Right lobe of liver (tissue), 4 donors: Measurements from ENCODE around the gene SOST.

Experiments used
- POLR2A ChIP-seq: fragments of 450-650 bp; IDR thresholded peaks from one replicate; pipeline ENCODE4 v1.6.1; 2017; ENCODE audit warnings: antibody characterized with exemption, mild to moderate bottlenecking
- TF ChIP-seq, protein P1 (sequence below), 4 donors: fragments of 200-600 bp in 3 of 4; fragments of 450-650 bp in 1 of 4; IDR thresholded peaks; one replicate each; pipeline versions ENCODE4 v1.5.1 to v1.8.0; 2016 to 2022; ENCODE audit warnings: antibody characterized with exemption in 4 of 4, mild to moderate bottlenecking in 2 of 4
- donor health status: DM: no; HTN: no; CAD: no.
- donor health status: DM: no; HTN: no; CAD: no.
- donor health status: DM: no; HTN: yes; CAD: no.

DNA sequence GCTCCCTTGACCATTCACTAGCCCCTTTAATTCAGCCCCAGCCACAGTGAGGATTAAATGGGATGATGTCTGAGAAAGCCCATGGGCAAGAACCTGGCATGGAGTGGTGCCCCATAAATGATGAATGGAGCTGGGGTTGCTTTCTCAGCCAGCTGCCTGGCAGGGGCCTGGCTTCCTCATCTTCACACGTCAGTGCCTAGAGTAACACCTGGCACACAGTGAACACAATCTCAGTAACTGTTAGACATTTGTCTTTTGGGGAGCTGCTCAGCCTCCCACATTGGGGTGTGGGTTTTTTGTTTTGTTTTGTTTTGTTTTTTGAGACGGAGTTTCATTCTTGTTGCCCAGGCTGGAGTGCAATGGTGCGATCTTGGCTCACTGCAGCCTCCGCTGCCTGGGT, 49.4 kb downstream of the SOST start:
- TF ChIP-seq POLR2A, result no peak
- TF ChIP-seq, protein P1, sequence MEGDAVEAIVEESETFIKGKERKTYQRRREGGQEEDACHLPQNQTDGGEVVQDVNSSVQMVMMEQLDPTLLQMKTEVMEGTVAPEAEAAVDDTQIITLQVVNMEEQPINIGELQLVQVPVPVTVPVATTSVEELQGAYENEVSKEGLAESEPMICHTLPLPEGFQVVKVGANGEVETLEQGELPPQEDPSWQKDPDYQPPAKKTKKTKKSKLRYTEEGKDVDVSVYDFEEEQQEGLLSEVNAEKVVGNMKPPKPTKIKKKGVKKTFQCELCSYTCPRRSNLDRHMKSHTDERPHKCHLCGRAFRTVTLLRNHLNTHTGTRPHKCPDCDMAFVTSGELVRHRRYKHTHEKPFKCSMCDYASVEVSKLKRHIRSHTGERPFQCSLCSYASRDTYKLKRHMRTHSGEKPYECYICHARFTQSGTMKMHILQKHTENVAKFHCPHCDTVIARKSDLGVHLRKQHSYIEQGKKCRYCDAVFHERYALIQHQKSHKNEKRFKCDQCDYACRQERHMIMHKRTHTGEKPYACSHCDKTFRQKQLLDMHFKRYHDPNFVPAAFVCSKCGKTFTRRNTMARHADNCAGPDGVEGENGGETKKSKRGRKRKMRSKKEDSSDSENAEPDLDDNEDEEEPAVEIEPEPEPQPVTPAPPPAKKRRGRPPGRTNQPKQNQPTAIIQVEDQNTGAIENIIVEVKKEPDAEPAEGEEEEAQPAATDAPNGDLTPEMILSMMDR (IDR thresholded peaks at IDR 0.05), result no peak
